HCT116 (cell line): Measurements from ENCODE around the gene SNUPN. TPM values are rescaled to one million over a fixed set of nuclear protein-coding genes. Genes with fewer than 3 reads are reported as not detected.

Source experiments
- ATAC-seq: fragments of 200-7000 bp; cut with Tn5 transposase; 2 replicates; pipeline ENCODE4 v1.9.1; 2020; ENCODE audit warnings: mild to moderate bottlenecking, moderate library complexity
- BruUV-seq: library from RNA; stranded (reverse); fragments of 400-500 nt; replicated peaks from 2 replicates; lab custom pipeline; 2021; lab: Mats Ljungman, UMichigan
- CTCF ChIA-PET: fragments of 300-600 bp; sonication (Branson Sonifier 250); formaldehyde crosslinking; loops from one replicate; lab custom pipeline; 2021; ENCODE audit warnings: antibody characterized with exemption; lab: Charles Lee
- POLR2A ChIA-PET: fragments of 300-600, 350-600 bp; sonication (Branson Sonifier 250); formaldehyde crosslinking; loops from one replicate; lab custom pipeline; 2021; ENCODE audit warnings: antibody characterized with exemption; lab: Charles Lee
- RAD21 ChIA-PET, 2 experiments: fragments of 300-600 bp; sonication (Branson Sonifier 250); formaldehyde crosslinking; loops; one replicate each; lab custom pipeline; 2023; ENCODE audit warnings: low total read pairs in 2 of 2; ENCODE audit not compliant: uncharacterized antibody in 2 of 2, unreplicated experiment in 2 of 2, low non-redundant PET in 1 of 2; lab: Charles Lee
- DNase-seq: peaks from one replicate; pipeline ENCODE4 v3.0.0-alpha.2; 2010; ENCODE audit warnings: low read depth, low spot score
- H2AFZ ChIP-seq: fragments of 200-600 bp; shearing (Covaris generic), sonication (generic); 2 replicates; pipeline ENCODE4 v1.6.1; 2017; ENCODE audit warnings: low read depth, mixed run types, mixed read lengths, antibody characterized with exemption, low read length; ENCODE audit not compliant: poor library complexity, severe bottlenecking
- H3K27ac ChIP-seq: 2 replicates; pipeline ENCODE4 v1.5.1; 2012; ENCODE audit warnings: low read depth, low read length
- H3K27me3 ChIP-seq: fragments of 200-600 bp; sonication (generic); 2 replicates; pipeline ENCODE4 v1.6.1; 2016; ENCODE audit warnings: mixed run types, low read length, mixed read lengths; ENCODE audit not compliant: insufficient read depth
- H3K36me3 ChIP-seq, 2 experiments: fragments of 200-500 bp in 1 of 2; fragments of 200-600 bp in 1 of 2; sonication (Bioruptor generic) in 1 of 2; sonication (generic) in 1 of 2; 2 replicates each; pipeline versions ENCODE4 v1.5.1 to v1.6.1; 2014 to 2016; ENCODE audit warnings: low read length in 2 of 2, inconsistent platforms in 1 of 2, mixed read lengths in 1 of 2, mixed run types in 1 of 2; ENCODE audit not compliant: insufficient read depth in 2 of 2, control insufficient read depth in 1 of 2
- H3K4me1 ChIP-seq, 2 experiments: fragments of 200-600 bp in 1 of 2; sonication (generic) in 1 of 2; 2 replicates each; pipeline versions ENCODE4 v1.5.1 to v1.6.1; 2012 to 2017; ENCODE audit warnings: low read length in 2 of 2, inconsistent platforms in 1 of 2, mild to moderate bottlenecking in 1 of 2, mixed read lengths in 1 of 2, mixed run types in 1 of 2, moderate library complexity in 1 of 2; ENCODE audit not compliant: insufficient read depth in 2 of 2, control insufficient read depth in 1 of 2
- H3K4me2 ChIP-seq: fragments of 200-600 bp; sonication (generic); 2 replicates; pipeline ENCODE4 v1.6.1; 2017; ENCODE audit warnings: mixed run types, low read length, mixed read lengths
- H3K4me3 ChIP-seq, 2 experiments: fragments of 200-600 bp in 1 of 2; sonication (generic) in 1 of 2; replicated peaks in 1 of 2; 2 replicates each; pipeline ENCODE4 v1.5.1; 2011 to 2016; ENCODE audit warnings: low read length in 2 of 2, control low read depth in 1 of 2, low read depth in 1 of 2, mild to moderate bottlenecking in 1 of 2, mixed read lengths in 1 of 2, mixed run types in 1 of 2
- H3K79me2 ChIP-seq: fragments of 200-600 bp; sonication (generic); 2 replicates; pipeline ENCODE4 v1.6.1; 2017; ENCODE audit warnings: mild to moderate bottlenecking, mixed run types, low read length, moderate library complexity, mixed read lengths; ENCODE audit not compliant: insufficient read depth
- H3K9ac ChIP-seq: fragments of 200-600 bp; sonication (generic); 2 replicates; pipeline ENCODE4 v1.6.1; 2016; ENCODE audit warnings: low read length, mixed read lengths
- H3K9me2 ChIP-seq: fragments of 200-600 bp; sonication (generic), shearing (Covaris generic); 2 replicates; pipeline ENCODE4 v1.6.1; 2017; ENCODE audit warnings: mixed run types, mild to moderate bottlenecking, moderate library complexity; ENCODE audit not compliant: insufficient read depth
- H3K9me3 ChIP-seq, 2 experiments: fragments of 200-500 bp in 1 of 2; fragments of 200-600 bp in 1 of 2; sonication (Bioruptor generic) in 1 of 2; sonication (generic) in 1 of 2; 2 replicates each; pipeline ENCODE4 v1.6.1; 2014 to 2017; ENCODE audit warnings: low read length in 2 of 2, mixed read lengths in 2 of 2, inconsistent platforms in 1 of 2, low read depth in 1 of 2, mild to moderate bottlenecking in 1 of 2, mixed run types in 1 of 2, moderate library complexity in 1 of 2; ENCODE audit not compliant: control insufficient read depth in 1 of 2, insufficient read depth in 1 of 2
- H4K20me1 ChIP-seq: fragments of 200-600 bp; sonication (generic), shearing (Covaris generic); 2 replicates; pipeline ENCODE4 v1.6.1; 2017; ENCODE audit warnings: mixed run types, mild to moderate bottlenecking, moderate library complexity; ENCODE audit not compliant: insufficient read depth
- EGR1 ChIP-seq: IDR thresholded peaks from 2 replicates; pipeline ENCODE4 v1.6.1; 2012; ENCODE audit warnings: low read depth
- EZH2phosphoT487 ChIP-seq: fragments of 200-600 bp; IDR thresholded peaks from 2 replicates; pipeline ENCODE4 v1.6.1; 2018; ENCODE audit warnings: antibody characterized with exemption, borderline replicate concordance
- POLR2A ChIP-seq: IDR thresholded peaks from 2 replicates; pipeline ENCODE4 v1.7.0; 2011; ENCODE audit warnings: borderline replicate concordance; ENCODE audit not compliant: insufficient read depth, insufficient read length; ENCODE audit errors: extremely low read depth
- RAD21 ChIP-seq: IDR thresholded peaks from 2 replicates; pipeline ENCODE4 v1.6.1; 2012; ENCODE audit warnings: low read depth, mild to moderate bottlenecking
- REST ChIP-seq: IDR thresholded peaks from 2 replicates; pipeline ENCODE4 v1.6.1; 2012; ENCODE audit warnings: low read depth
- SIN3A ChIP-seq: IDR thresholded peaks from 2 replicates; pipeline ENCODE4 v1.6.1; 2012; ENCODE audit warnings: low read depth
- TCF7L2 ChIP-seq: IDR thresholded peaks from 2 replicates; pipeline ENCODE4 v1.7.0; 2011; ENCODE audit warnings: borderline replicate concordance, inconsistent platforms; ENCODE audit not compliant: insufficient read depth, insufficient read length; ENCODE audit errors: extremely low read depth
- ZFX ChIP-seq: fragments of 450-650 bp; IDR thresholded peaks from 2 replicates; pipeline ENCODE4 v1.6.1; 2017
- intact Hi-C: fragments of 100-400 bp; cut with micrococcal nuclease; formaldehyde crosslinking; loops from 2 replicates; pipeline ENCODE4 v1.10.0; 2022
- total RNA-seq: library from RNA; stranded (reverse); gene quantifications from one replicate; pipeline ENCODE4 v1.2.1, GENCODE V29; 2021; ENCODE audit not compliant: unreplicated experiment
- TF ChIP-seq, protein P1 (sequence below): IDR thresholded peaks from 2 replicates; pipeline ENCODE4 v1.6.1; 2011; ENCODE audit warnings: mild to moderate bottlenecking, low read length, moderate library complexity; ENCODE audit not compliant: insufficient replicate concordance; ENCODE audit errors: extremely low read depth
- TF ChIP-seq, protein P2 (sequence below): IDR thresholded peaks from 2 replicates; pipeline ENCODE4 v1.6.1; 2012

The SNUPN gene
- total RNA-seq, 1 experiment from 2014 or later, result 29.8 TPM

- TF ChIP-seq, protein P1, sequence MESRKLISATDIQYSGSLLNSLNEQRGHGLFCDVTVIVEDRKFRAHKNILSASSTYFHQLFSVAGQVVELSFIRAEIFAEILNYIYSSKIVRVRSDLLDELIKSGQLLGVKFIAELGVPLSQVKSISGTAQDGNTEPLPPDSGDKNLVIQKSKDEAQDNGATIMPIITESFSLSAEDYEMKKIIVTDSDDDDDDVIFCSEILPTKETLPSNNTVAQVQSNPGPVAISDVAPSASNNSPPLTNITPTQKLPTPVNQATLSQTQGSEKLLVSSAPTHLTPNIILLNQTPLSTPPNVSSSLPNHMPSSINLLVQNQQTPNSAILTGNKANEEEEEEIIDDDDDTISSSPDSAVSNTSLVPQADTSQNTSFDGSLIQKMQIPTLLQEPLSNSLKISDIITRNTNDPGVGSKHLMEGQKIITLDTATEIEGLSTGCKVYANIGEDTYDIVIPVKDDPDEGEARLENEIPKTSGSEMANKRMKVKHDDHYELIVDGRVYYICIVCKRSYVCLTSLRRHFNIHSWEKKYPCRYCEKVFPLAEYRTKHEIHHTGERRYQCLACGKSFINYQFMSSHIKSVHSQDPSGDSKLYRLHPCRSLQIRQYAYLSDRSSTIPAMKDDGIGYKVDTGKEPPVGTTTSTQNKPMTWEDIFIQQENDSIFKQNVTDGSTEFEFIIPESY, result no peak
- TF ChIP-seq EZH2phosphoT487 (no peak), SIN3A (no peak), EGR1 (no peak)
- TF ChIP-seq, all 23 proteins: peak for 6
Observed at GRCh38 chr15:75578948-75579920, 46.3 kb downstream of the SNUPN start, which contains the start of gene PTPN9 (continued).

DNA sequence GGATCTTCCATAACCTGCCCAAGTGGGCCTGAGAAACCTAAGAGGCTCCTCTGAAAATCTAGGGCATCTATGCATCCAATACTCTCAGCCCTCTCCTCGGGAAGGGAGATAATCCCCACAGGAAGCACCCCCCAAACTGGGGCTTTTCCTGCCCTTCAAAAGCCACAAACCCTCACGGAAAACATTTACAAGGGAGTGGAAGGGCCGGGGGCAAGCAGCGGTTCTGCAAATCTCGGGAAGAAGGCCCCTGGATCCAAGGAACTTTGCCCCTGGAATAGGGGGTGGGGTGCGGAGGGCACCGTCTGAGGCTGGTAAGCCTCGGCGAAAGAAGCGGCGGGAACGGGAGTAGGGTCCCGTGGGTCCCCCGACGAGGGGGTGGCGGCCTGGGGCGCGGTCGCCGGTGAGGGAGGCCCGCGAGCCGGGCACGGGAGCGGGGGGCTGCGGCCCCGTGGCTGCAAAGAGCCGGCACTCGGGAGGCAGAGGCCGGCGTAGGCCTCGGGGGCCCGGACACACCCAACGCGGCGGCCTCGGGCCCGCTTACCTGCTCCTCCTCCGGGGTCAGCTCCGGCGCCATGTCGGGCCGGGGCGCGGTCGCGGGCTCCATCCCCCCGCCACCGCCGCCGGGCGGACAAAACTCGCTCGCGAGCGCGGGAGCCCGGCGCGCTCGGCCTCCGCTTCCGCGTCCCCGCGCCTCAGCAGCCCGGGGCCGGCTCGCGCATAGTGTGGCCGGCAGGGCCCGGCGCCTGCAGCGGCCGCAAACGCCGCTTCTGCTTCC is 47.2 kb downstream of the SNUPN start:
- Histone ChIP-seq H4K20me1 (no peaks in the 10 kb centered on the region), H3K36me3 (no peaks in the 10 kb centered on the region), H3K27me3 (no peaks in the 10 kb centered on the region), H3K79me2 (peaks cover 46% of the 10 kb centered on the region), H2AFZ (no peak overlapping the region), H3K9me3 (no peaks in the 10 kb centered on the region), H3K4me1 (peaks cover 5 to 16% of the 10 kb centered on the region in 2 experiments), H3K4me2 (peak overlapping the region; percentile 95), H3K27ac (peak overlapping the region; percentile 91), H3K9ac (peak overlapping the region; percentile 92), H3K4me3 (peak overlapping the region; percentile 86 to 93), H3K9me2 (no peaks in the 10 kb centered on the region)
- ATAC-seq (peak; percentile 49), DNase-seq (no peak)
- CTCF ChIA-PET, result interaction anchor here (0.9 to 1.5 kb wide), 2 partner anchors 69 to 126 kb away, joined by 4 to 5 read pairs; partner anchors contain the start of gene SIN3A
- POLR2A ChIA-PET, result interaction anchor here (1.4 kb wide), 2 partner anchors 47 to 49 kb away, joined by 3 to 5 read pairs; partner anchors contain the start of gene SNUPN
- intact Hi-C loops, result loop anchor here (5.0 kb wide), 1 partner anchor 126 kb away; the partner anchor contains the start of gene SIN3A
- no TSS peak for BruUV-seq
- TF ChIP-seq REST (no peak), POLR2A (no peak), ZFX (peak; percentile 98), TCF7L2 (no peak), RAD21 (no peak)
- TF ChIP-seq, protein P2, sequence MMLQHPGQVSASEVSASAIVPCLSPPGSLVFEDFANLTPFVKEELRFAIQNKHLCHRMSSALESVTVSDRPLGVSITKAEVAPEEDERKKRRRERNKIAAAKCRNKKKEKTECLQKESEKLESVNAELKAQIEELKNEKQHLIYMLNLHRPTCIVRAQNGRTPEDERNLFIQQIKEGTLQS, result no peak
- RAD21 ChIA-PET, result interaction anchor here in 1 of 2 experiments (0.7 kb wide), 1 partner anchor 47 kb away, joined by 6 read pairs; no protein-coding TSS in a partner anchor
